Endothelial cell of umbilical vein (primary cell): ENCODE measurements around the gene SLC35F3. TPM values are rescaled to one million over a fixed set of nuclear protein-coding genes. Genes with fewer than 3 reads are reported as not detected.

ENCODE experiments used
- BruUV-seq: library from RNA; stranded (reverse); fragments of 400-500 nt; replicated peaks from 2 replicates; lab custom pipeline; 2021; lab: Mats Ljungman, UMichigan
- CTCF ChIA-PET: fragments of 300-600, 350-600 bp; sonication (Branson Sonifier 250); formaldehyde crosslinking; loops from one replicate; lab custom pipeline; 2021; ENCODE audit warnings: antibody characterized with exemption, inconsistent platforms; lab: Charles Lee
- POLR2A ChIA-PET: fragments of 300-600, 350-600 bp; sonication (Branson Sonifier 250); formaldehyde crosslinking; loops from one replicate; lab custom pipeline; 2021; ENCODE audit warnings: antibody characterized with exemption, inconsistent platforms; lab: Charles Lee
- DNase-seq: peaks from one replicate; pipeline ENCODE4 v3.0.0-alpha.2; 2011; ENCODE audit warnings: low read depth, low spot score
- FAIRE-seq: peaks from 2 replicates; lab custom pipeline; 2011; peaks lifted over from hg19 to GRCh38; lab: Jason Lieb, UNC
- H2AFZ ChIP-seq: 2 replicates; pipeline ENCODE4 v1.6.0; 2012; ENCODE audit warnings: low read depth, low read length, control low read depth, inconsistent platforms
- H3K27ac ChIP-seq: 2 replicates; pipeline ENCODE4 v1.5.1; 2011; ENCODE audit warnings: low read depth, mild to moderate bottlenecking, control low read depth, low read length, moderate library complexity; ENCODE audit not compliant: insufficient read depth
- H3K27me3 ChIP-seq, 2 experiments: 2 replicates each; pipeline versions ENCODE4 v1.6.0 to v1.6.1; 2011; ENCODE audit warnings: low read length in 2 of 2, mixed read lengths in 1 of 2; ENCODE audit not compliant: control insufficient read depth in 2 of 2, insufficient read depth in 2 of 2
- H3K36me3 ChIP-seq, 2 experiments: 2 replicates in 1 of 2; 3 replicates in 1 of 2; pipeline ENCODE4 v1.5.1; 2011; ENCODE audit warnings: low read length in 2 of 2, mild to moderate bottlenecking in 1 of 2, moderate library complexity in 1 of 2; ENCODE audit not compliant: control insufficient read depth in 2 of 2, insufficient read depth in 2 of 2; ENCODE audit errors: extremely low read depth in 1 of 2
- H3K4me1 ChIP-seq: 3 replicates; pipeline ENCODE4 v1.5.1; 2011; ENCODE audit warnings: mild to moderate bottlenecking, low read length; ENCODE audit not compliant: control insufficient read depth, insufficient read depth; ENCODE audit errors: extremely low read depth
- H3K4me2 ChIP-seq: 2 replicates; pipeline ENCODE4 v1.6.1; 2011; ENCODE audit warnings: low read length, control low read depth, mixed read lengths; ENCODE audit not compliant: insufficient read depth
- H3K4me3 ChIP-seq, 3 experiments: fragments of 200-600 bp in 1 of 3; sonication (generic), shearing (Covaris generic) in 1 of 3; replicated peaks in 1 of 3; 2 replicates each; pipeline ENCODE4 v1.5.1; 2011 to 2016; ENCODE audit warnings: control low read depth in 3 of 3, low read length in 3 of 3, mild to moderate bottlenecking in 2 of 3, inconsistent platforms in 1 of 3, low read depth in 1 of 3, moderate library complexity in 1 of 3; ENCODE audit not compliant: insufficient read depth in 1 of 3
- H3K79me2 ChIP-seq: 2 replicates; pipeline ENCODE4 v1.6.0; 2012; ENCODE audit warnings: low read length, inconsistent platforms; ENCODE audit not compliant: control insufficient read depth, insufficient read depth
- H3K9ac ChIP-seq: replicated peaks from 2 replicates; pipeline ENCODE3; 2011; ENCODE audit warnings: low read length, control low read depth; ENCODE audit not compliant: insufficient read depth; ENCODE audit errors: extremely low read depth
- H3K9me1 ChIP-seq: replicated peaks from 3 replicates; pipeline ENCODE4 v1.6.0; 2011; ENCODE audit warnings: mild to moderate bottlenecking, low read length; ENCODE audit not compliant: control insufficient read depth, insufficient read depth; ENCODE audit errors: extremely low read depth
- H3K9me3 ChIP-seq: replicated peaks from 2 replicates; pipeline ENCODE4 v1.5.1; 2012; ENCODE audit warnings: low read length, inconsistent platforms; ENCODE audit not compliant: control insufficient read depth, insufficient read depth
- H4K20me1 ChIP-seq: replicated peaks from 2 replicates; pipeline ENCODE3; 2011; ENCODE audit warnings: mild to moderate bottlenecking, low read length; ENCODE audit not compliant: control insufficient read depth, insufficient read depth; ENCODE audit errors: extremely low read depth
- CTCF ChIP-seq, 2 donors: IDR thresholded peaks; 1 replicate in 1 of 2; 2 replicates in 1 of 2; pipeline ENCODE4 v1.5.1; 2011; ENCODE audit warnings: low read length in 2 of 2, mild to moderate bottlenecking in 2 of 2, moderate library complexity in 2 of 2, control low read depth in 1 of 2, inconsistent platforms in 1 of 2, low read depth in 1 of 2; ENCODE audit not compliant: insufficient read depth in 1 of 2; ENCODE audit errors: extremely low read depth in 1 of 2
- EZH2 ChIP-seq: IDR thresholded peaks from 2 replicates; pipeline ENCODE4 v1.6.1; 2012; ENCODE audit warnings: borderline replicate concordance, low read depth, mild to moderate bottlenecking, moderate library complexity, low read length, inconsistent platforms; ENCODE audit not compliant: severe bottlenecking
- FOS ChIP-seq: IDR thresholded peaks from 2 replicates; pipeline ENCODE4 v1.6.1; 2011; ENCODE audit warnings: mild to moderate bottlenecking, low read length, moderate library complexity, borderline replicate concordance; ENCODE audit not compliant: insufficient read depth
- GATA2 ChIP-seq: IDR thresholded peaks from 2 replicates; pipeline ENCODE4 v1.7.0; 2011; ENCODE audit warnings: low read depth, mild to moderate bottlenecking, moderate library complexity, mixed read lengths, low read length; ENCODE audit not compliant: insufficient read length, insufficient read depth
- JUN ChIP-seq: IDR thresholded peaks from 2 replicates; pipeline ENCODE4 v1.6.1; 2011; ENCODE audit warnings: borderline replicate concordance, low read depth; ENCODE audit not compliant: insufficient read length, insufficient read depth
- MYC ChIP-seq: IDR thresholded peaks from one replicate; pipeline ENCODE4 v1.6.1; 2011; ENCODE audit warnings: mild to moderate bottlenecking, low read depth, low read length
- POLR2A ChIP-seq: IDR thresholded peaks from 2 replicates; pipeline ENCODE4 v1.6.1; 2012; ENCODE audit warnings: low read depth, mild to moderate bottlenecking, control low read depth, low read length
- POLR2AphosphoS5 ChIP-seq: IDR thresholded peaks from 2 replicates; pipeline ENCODE4 v1.6.1; 2012; ENCODE audit warnings: low read depth, mild to moderate bottlenecking, control low read depth, low read length, moderate library complexity; ENCODE audit not compliant: insufficient read depth
- dilution Hi-C: fragments of 300-500 bp; cut with MboI; formaldehyde crosslinking; loops from one replicate; pipeline ENCODE4 v1.15.0; 2019; ENCODE audit warnings: low sequenced_read_pairs; ENCODE audit not compliant: extremely low pct_ligation_motif_present
- intact Hi-C: fragments of 100-400 bp; cut with micrococcal nuclease; formaldehyde crosslinking; loops from one replicate; pipeline ENCODE4 v1.10.0; 2022
- polyA plus RNA-seq, 4 experiments: library from polyadenylated mRNA; depleted of rRNA in 3 of 4; stranded (reverse) in 3 of 4; unstranded in 1 of 4; fragments of >200 nt; gene quantifications; 2 replicates each; pipeline versions ENCODE4 v1.2.1 to v1.2.3, GENCODE V29; 2011 to 2012; ENCODE audit warnings: missing spikeins in 1 of 4
- total RNA-seq: library from RNA; stranded (reverse); gene quantifications from 2 replicates; pipeline ENCODE4 v1.2.3, GENCODE V29; 2021

Gene SLC35F3
- total and polyA plus RNA-seq, 2 donors (not counting 3 experiments of a cell fraction or from before 2014, with no cell fraction given), result not detected

- CTCF ChIA-PET, result no interaction called here
- dilution Hi-C loops, result no loop called here
- no TSS peak for BruUV-seq
Measured at GRCh38 chr1:233935297-233935868, 30.9 kb downstream of the SLC35F3 start.

More at GRCh38 chr1:233935297-233935868, 30.9 kb downstream of the SLC35F3 start:
- no peak overlapping the region for H3K9ac ChIP-seq
- H3K27ac ChIP-seq, result no peak overlapping the region
- TF ChIP-seq CTCF (IDR thresholded peaks at IDR 0.05; ENCODE audit: extremely low read depth in 1 of 2, insufficient read depth in 1 of 2, low read depth in 1 of 2, low read length in 2 of 2) (no peak), FOS (no peak), JUN (no peak), GATA2 (no peak), EZH2 (no peak), MYC (no peak), POLR2AphosphoS5 (no peak), POLR2A (no peak)
- no peaks in the 10 kb centered on the region for H3K36me3 ChIP-seq
- no peaks in the 10 kb centered on the region for H4K20me1 ChIP-seq
- DNase-seq (no peak), FAIRE-seq (no peak)
- H3K4me3 ChIP-seq, result no peak overlapping the region
- no peaks in the 10 kb centered on the region for H3K9me1 ChIP-seq
- intact Hi-C loops, result no loop called here
- no peak overlapping the region for H2AFZ ChIP-seq
- no peaks in the 10 kb centered on the region for H3K9me3 ChIP-seq
- H3K79me2 ChIP-seq, result no peaks in the 10 kb centered on the region
- POLR2A ChIA-PET, result no interaction called here
- H3K4me2 ChIP-seq, result no peak overlapping the region
- H3K27me3 ChIP-seq, result no peaks in the 10 kb centered on the region
- H3K4me1 ChIP-seq, result no peaks in the 10 kb centered on the region
